GM12878 (cell line): ENCODE data around the gene ANKIB1. TPM values are rescaled to one million over a fixed set of nuclear protein-coding genes. Genes with fewer than 3 reads are reported as not detected.
A peak's percentile ranks its signal among the peaks of the same experiment; 100 is the strongest.

Experiments used
- ASH2L ChIP-seq: fragments of 300-600, 200-600 bp; sonication (generic); IDR thresholded peaks from 2 replicates; pipeline ENCODE4 v1.6.1; 2017; ENCODE audit warnings: low read depth, mild to moderate bottlenecking, borderline replicate concordance
- BCL11A ChIP-seq: IDR thresholded peaks from 2 replicates; pipeline ENCODE4 v1.6.1; 2011; ENCODE audit warnings: low read depth, low read length
- BHLHE40 ChIP-seq, 2 experiments: fragments of 450-650 bp in 1 of 2; IDR thresholded peaks; 2 replicates each; pipeline ENCODE4 v1.6.1; 2011 to 2017; ENCODE audit warnings: low read depth in 2 of 2, borderline replicate concordance in 1 of 2, improper control_type of control experiment in 1 of 2, low read length in 1 of 2, mild to moderate bottlenecking in 1 of 2
- GABPA ChIP-seq: IDR thresholded peaks from 2 replicates; pipeline ENCODE4 v1.6.1; 2014; ENCODE audit warnings: antibody characterized with exemption, low read depth, mild to moderate bottlenecking, inconsistent platforms
- HCFC1 ChIP-seq: fragments of 150-350 bp; IDR thresholded peaks from 2 replicates; pipeline ENCODE4 v1.6.1; 2014; ENCODE audit warnings: low read length
- NFYA ChIP-seq: IDR thresholded peaks from 2 replicates; pipeline ENCODE4 v1.6.1; 2011; ENCODE audit warnings: low read depth, mild to moderate bottlenecking, low read length, improper control_type of control experiment, borderline replicate concordance
- NR2C1 ChIP-seq: fragments of 450-650 bp; IDR thresholded peaks from 2 replicates; pipeline ENCODE4 v1.6.1; 2017; ENCODE audit warnings: antibody characterized with exemption, mild to moderate bottlenecking, moderate library complexity
- RAD21 ChIP-seq: IDR thresholded peaks from 2 replicates; pipeline ENCODE4 v1.6.1; 2011; ENCODE audit warnings: mild to moderate bottlenecking, low read depth, low read length, moderate library complexity; ENCODE audit not compliant: insufficient read depth
- SIX5 ChIP-seq: IDR thresholded peaks from 2 replicates; pipeline ENCODE4 v1.6.1; 2011; ENCODE audit warnings: mild to moderate bottlenecking, low read depth, low read length, moderate library complexity; ENCODE audit not compliant: severe bottlenecking
- SMARCA5 ChIP-seq: fragments of 450-650 bp; IDR thresholded peaks from 2 replicates; pipeline ENCODE4 v1.6.1; 2017; ENCODE audit warnings: mild to moderate bottlenecking
- SRF ChIP-seq, 2 experiments: IDR thresholded peaks; 2 replicates each; pipeline ENCODE4 v1.6.1; 2011; ENCODE audit warnings: low read depth in 2 of 2, low read length in 2 of 2, mild to moderate bottlenecking in 1 of 2, moderate library complexity in 1 of 2
- TAF1 ChIP-seq: IDR thresholded peaks from 2 replicates; pipeline ENCODE4 v1.6.1; 2011; ENCODE audit warnings: mild to moderate bottlenecking, low read depth, low read length, borderline replicate concordance
- TCF7 ChIP-seq: IDR thresholded peaks from 2 replicates; pipeline ENCODE4 v1.6.1; 2014; ENCODE audit warnings: antibody characterized with exemption, borderline replicate concordance
- ZNF622 ChIP-seq: fragments of 450-650 bp; IDR thresholded peaks from 2 replicates; pipeline ENCODE4 v1.6.1; 2017; ENCODE audit warnings: mild to moderate bottlenecking, inconsistent platforms
- polyA plus RNA-seq, 11 experiments: library from polyadenylated mRNA; depleted of rRNA in 4 of 11; unstranded in 6 of 11; stranded (reverse) in 5 of 11; fragments of >200 nt; fragmentation: Nextera tagmentation in 4 of 11; fragmentation: Illumina TruSeq in 1 of 11; extraction: Ambion mirVana in 4 of 11; extraction: Trizol in 1 of 11; gene quantifications; 1 replicate in 1 of 11; 2 replicates in 10 of 11; pipeline versions ENCODE4 v1.2.1 to v1.2.3, GENCODE V29; 2011 to 2016; ENCODE audit warnings: inconsistent platforms in 2 of 11, missing spikeins in 2 of 11, low read depth in 1 of 11
- total RNA-seq, 4 experiments: library from RNA; depleted of rRNA in 3 of 4; stranded (reverse); fragments of >200 nt in 3 of 4; fragmentation: Illumina TruSeq in 1 of 4; extraction: Trizol in 1 of 4; gene quantifications; 2 replicates each; pipeline versions ENCODE4 v1.2.1 to v1.2.3, GENCODE V29; 2013 to 2021
- TF ChIP-seq, protein P1 (sequence below): fragments of 450-650 bp; formaldehyde crosslinking; IDR thresholded peaks from 2 replicates; pipeline ENCODE4 v1.5.0; 2022; ENCODE audit warnings: mild to moderate bottlenecking, missing genetic modification characterization
- TF ChIP-seq, protein P2 (sequence below): fragments of 450-650 bp; formaldehyde crosslinking; IDR thresholded peaks from 2 replicates; pipeline ENCODE4 v1.4.0; 2020; ENCODE audit warnings: mild to moderate bottlenecking, moderate library complexity
- TF ChIP-seq, protein P3 (sequence below): fragments of 450-650 bp; IDR thresholded peaks from 2 replicates; pipeline ENCODE4 v1.6.1; 2017; ENCODE audit warnings: antibody characterized with exemption, mild to moderate bottlenecking, moderate library complexity
- TF ChIP-seq, protein P4 (sequence below): fragments of 450-650 bp; IDR thresholded peaks from 2 replicates; pipeline ENCODE4 v1.6.1; 2017; ENCODE audit warnings: borderline replicate concordance

ANKIB1 gene
- total and polyA plus RNA-seq, 10 of the 15 experiments (the other 5 are each of a cell fraction or from before 2014, with no cell fraction given), result 9.0 to 54.0 (median 21.9) TPM

DNA sequence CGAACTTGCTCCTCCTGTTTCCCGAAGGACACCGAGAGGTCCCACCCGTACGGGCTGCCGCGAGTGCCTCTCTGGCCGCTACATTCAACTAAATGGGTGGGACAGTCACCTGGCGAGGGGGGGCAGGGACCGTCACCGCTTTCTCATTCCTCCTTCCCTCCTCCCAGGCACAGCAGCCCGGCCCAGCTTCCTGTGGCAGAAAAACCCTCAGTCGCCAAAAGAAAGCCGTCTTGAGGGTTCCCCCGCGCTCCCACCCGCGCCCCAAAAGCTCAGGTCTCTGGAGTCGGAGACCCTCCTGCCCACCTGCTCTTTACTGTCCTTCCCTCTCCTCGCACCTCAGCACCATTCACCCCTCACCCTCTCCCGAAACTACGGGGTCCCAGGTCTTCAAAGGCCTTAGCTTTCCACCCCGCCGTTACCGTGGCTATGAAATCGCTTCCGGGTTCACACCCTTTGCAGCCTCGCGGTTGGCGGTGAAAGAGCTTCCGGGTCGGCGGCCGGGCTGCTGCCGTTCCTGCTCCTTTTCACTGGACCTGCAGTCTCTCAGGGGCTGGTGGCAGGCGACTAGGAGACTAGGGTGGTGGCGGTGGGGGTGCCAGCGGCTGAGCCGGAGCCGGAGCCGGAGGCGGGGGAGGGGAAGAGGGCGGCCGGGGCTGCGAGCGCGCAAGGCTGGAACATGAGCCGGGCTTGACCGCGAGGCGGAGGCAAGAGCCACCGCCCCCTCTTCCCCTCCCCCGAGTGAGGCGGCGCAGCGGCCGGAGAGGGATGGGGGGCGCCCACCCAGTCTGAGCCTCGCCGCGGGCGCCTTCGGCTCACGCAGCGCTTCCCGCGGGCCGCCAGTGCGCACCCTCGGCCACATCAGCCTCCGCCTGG is at the start of gene ANKIB1, which contains the start of gene KRIT1 (continued):
- TF ChIP-seq, protein P1, sequence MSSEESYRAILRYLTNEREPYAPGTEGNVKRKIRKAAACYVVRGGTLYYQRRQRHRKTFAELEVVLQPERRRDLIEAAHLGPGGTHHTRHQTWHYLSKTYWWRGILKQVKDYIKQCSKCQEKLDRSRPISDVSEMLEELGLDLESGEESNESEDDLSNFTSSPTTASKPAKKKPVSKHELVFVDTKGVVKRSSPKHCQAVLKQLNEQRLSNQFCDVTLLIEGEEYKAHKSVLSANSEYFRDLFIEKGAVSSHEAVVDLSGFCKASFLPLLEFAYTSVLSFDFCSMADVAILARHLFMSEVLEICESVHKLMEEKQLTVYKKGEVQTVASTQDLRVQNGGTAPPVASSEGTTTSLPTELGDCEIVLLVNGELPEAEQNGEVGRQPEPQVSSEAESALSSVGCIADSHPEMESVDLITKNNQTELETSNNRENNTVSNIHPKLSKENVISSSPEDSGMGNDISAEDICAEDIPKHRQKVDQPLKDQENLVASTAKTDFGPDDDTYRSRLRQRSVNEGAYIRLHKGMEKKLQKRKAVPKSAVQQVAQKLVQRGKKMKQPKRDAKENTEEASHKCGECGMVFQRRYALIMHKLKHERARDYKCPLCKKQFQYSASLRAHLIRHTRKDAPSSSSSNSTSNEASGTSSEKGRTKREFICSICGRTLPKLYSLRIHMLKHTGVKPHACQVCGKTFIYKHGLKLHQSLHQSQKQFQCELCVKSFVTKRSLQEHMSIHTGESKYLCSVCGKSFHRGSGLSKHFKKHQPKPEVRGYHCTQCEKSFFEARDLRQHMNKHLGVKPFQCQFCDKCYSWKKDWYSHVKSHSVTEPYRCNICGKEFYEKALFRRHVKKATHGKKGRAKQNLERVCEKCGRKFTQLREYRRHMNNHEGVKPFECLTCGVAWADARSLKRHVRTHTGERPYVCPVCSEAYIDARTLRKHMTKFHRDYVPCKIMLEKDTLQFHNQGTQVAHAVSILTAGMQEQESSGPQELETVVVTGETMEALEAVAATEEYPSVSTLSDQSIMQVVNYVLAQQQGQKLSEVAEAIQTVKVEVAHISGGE (CRISPR knock-in tag), result no peak
- TF ChIP-seq RAD21 (no peak), BHLHE40 (IDR thresholded peaks at IDR 0.05; ENCODE audit: borderline replicate concordance in 1 of 2, low read depth in 2 of 2, low read length in 1 of 2) (peak in 1 of 2 experiments; percentile 27; a peak in 1 of 4 replicates), NR2C1 (peak; percentile 99), TCF7 (peak; percentile 71), HCFC1 (peak; percentile 70), NFYA (no peak), SRF (IDR thresholded peaks at IDR 0.05; ENCODE audit: low read depth in 2 of 2, low read length in 2 of 2) (no peak), SMARCA5 (0 out of 2 replicates have a peak, but pooled peaks have one; percentile 7), SIX5 (peak; percentile 33), ZNF622 (no peak), GABPA (peak; percentile 98), BCL11A (no peak), TAF1 (peak; percentile 85), ASH2L (peak; percentile 84; the same call in 1 of the 2 replicates)
- TF ChIP-seq, protein P2, sequence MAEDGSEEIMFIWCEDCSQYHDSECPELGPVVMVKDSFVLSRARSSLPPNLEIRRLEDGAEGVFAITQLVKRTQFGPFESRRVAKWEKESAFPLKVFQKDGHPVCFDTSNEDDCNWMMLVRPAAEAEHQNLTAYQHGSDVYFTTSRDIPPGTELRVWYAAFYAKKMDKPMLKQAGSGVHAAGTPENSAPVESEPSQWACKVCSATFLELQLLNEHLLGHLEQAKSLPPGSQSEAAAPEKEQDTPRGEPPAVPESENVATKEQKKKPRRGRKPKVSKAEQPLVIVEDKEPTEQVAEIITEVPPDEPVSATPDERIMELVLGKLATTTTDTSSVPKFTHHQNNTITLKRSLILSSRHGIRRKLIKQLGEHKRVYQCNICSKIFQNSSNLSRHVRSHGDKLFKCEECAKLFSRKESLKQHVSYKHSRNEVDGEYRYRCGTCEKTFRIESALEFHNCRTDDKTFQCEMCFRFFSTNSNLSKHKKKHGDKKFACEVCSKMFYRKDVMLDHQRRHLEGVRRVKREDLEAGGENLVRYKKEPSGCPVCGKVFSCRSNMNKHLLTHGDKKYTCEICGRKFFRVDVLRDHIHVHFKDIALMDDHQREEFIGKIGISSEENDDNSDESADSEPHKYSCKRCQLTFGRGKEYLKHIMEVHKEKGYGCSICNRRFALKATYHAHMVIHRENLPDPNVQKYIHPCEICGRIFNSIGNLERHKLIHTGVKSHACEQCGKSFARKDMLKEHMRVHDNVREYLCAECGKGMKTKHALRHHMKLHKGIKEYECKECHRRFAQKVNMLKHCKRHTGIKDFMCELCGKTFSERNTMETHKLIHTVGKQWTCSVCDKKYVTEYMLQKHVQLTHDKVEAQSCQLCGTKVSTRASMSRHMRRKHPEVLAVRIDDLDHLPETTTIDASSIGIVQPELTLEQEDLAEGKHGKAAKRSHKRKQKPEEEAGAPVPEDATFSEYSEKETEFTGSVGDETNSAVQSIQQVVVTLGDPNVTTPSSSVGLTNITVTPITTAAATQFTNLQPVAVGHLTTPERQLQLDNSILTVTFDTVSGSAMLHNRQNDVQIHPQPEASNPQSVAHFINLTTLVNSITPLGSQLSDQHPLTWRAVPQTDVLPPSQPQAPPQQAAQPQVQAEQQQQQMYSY (CRISPR knock-in tag), result no peak
- TF ChIP-seq, protein P3, sequence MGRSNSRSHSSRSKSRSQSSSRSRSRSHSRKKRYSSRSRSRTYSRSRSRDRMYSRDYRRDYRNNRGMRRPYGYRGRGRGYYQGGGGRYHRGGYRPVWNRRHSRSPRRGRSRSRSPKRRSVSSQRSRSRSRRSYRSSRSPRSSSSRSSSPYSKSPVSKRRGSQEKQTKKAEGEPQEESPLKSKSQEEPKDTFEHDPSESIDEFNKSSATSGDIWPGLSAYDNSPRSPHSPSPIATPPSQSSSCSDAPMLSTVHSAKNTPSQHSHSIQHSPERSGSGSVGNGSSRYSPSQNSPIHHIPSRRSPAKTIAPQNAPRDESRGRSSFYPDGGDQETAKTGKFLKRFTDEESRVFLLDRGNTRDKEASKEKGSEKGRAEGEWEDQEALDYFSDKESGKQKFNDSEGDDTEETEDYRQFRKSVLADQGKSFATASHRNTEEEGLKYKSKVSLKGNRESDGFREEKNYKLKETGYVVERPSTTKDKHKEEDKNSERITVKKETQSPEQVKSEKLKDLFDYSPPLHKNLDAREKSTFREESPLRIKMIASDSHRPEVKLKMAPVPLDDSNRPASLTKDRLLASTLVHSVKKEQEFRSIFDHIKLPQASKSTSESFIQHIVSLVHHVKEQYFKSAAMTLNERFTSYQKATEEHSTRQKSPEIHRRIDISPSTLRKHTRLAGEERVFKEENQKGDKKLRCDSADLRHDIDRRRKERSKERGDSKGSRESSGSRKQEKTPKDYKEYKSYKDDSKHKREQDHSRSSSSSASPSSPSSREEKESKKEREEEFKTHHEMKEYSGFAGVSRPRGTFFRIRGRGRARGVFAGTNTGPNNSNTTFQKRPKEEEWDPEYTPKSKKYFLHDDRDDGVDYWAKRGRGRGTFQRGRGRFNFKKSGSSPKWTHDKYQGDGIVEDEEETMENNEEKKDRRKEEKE, result no peak
- TF ChIP-seq, protein P4, sequence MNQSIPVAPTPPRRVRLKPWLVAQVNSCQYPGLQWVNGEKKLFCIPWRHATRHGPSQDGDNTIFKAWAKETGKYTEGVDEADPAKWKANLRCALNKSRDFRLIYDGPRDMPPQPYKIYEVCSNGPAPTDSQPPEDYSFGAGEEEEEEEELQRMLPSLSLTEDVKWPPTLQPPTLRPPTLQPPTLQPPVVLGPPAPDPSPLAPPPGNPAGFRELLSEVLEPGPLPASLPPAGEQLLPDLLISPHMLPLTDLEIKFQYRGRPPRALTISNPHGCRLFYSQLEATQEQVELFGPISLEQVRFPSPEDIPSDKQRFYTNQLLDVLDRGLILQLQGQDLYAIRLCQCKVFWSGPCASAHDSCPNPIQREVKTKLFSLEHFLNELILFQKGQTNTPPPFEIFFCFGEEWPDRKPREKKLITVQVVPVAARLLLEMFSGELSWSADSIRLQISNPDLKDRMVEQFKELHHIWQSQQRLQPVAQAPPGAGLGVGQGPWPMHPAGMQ, result no peak
